Peyer's patch (tissue), 4 donors: ENCODE measurements around the gene CDH4.

Experiments
- CTCF ChIP-seq, 6 experiments: fragments of 450-650 bp in 4 of 6; fragments of 200-600 bp in 2 of 6; sonication (generic) in 1 of 6; IDR thresholded peaks; one replicate each; pipeline ENCODE4 v1.5.1; 2017 to 2019; ENCODE audit warnings: antibody characterized with exemption in 6 of 6, mild to moderate bottlenecking in 3 of 6, moderate library complexity in 1 of 6
- POLR2A ChIP-seq, 2 donors: fragments of 450-650 bp; IDR thresholded peaks; one replicate each; pipeline ENCODE4 v1.5.1; 2017; ENCODE audit warnings: antibody characterized with exemption in 2 of 2, mild to moderate bottlenecking in 2 of 2, moderate library complexity in 2 of 2

- TF ChIP-seq CTCF (IDR thresholded peaks at IDR 0.05), result no peak
- no peak for TF ChIP-seq POLR2A (IDR thresholded peaks at IDR 0.05)
These were observed 100.5 kb downstream of the CDH4 start for GRCh38 chr20:61352346-61353260.
